HG02642 (cell line): ENCODE measurements around the gene CPED1.

ENCODE experiments used
- ATAC-seq: cut with Tn5 transposase; IDR thresholded peaks from one replicate; pipeline ENCODE4 v1.9.1; 2021; ENCODE audit warnings: mild to moderate bottlenecking; ENCODE audit not compliant: unreplicated experiment, poor library complexity

The CPED1 gene

DNA sequence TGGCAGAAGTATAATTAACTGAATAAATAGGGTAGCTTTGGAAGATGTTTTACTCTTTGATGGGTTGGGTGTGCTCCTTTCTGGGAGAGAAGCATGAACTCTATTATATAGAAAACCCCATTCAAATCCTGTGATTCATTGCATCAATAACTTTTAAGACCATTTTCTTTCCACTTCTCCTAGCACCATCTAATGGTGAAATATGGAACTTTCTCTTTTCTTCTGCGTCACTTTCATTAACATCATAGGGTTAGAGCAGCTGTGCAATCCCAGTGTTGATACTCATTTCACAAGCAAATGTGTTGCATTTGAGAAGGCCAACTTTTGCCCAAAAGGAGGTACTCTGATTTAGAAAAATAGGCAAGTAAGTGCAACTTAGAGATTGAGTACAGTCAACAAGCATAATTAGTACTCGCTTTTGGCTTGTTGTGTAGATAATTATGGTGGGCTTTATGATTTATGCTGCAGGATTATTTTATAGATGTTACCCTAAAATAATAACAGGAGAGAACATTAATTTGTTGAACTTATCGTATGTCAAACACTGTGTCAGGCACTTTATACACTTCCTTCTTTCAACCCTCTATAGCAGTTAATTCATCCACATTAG, 92.9 kb downstream of the CPED1 start:
- ATAC-seq: peak; percentile 80

- ATAC-seq: no peak
Observed at GRCh38 chr7:121082400-121083101, 94.0 kb downstream of the CPED1 start.

- no peak for ATAC-seq
Observed at GRCh38 chr7:121083138-121083789, 94.8 kb downstream of the CPED1 start.

GRCh38 chr7:121083790-121084251, 95.3 kb downstream of the CPED1 start:
- ATAC-seq: no peak

DNA sequence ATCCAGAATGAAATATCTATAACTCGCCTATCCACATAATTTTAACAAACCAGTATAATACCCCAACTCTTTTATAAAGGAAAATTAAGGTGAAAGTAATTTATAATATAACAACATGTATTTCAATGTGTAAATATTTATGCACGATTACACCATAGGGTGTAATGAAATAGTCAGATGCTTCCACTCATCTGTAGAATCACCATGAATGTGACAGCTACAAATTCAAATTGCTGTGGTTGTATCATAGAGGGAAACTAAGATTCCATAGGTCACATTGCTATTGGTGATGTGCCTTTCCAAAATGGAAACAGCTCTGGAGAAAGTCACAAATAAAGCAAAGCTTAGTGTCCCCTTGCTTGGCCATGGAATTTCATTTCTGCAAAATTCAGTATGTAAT, 95.7 kb downstream of the CPED1 start:
- no peak for ATAC-seq

- no peak for ATAC-seq
Observed at GRCh38 chr7:121084748-121085336, 96.3 kb downstream of the CPED1 start.

- no peak for ATAC-seq
Observed at GRCh38 chr7:121085922-121086321, 97.4 kb downstream of the CPED1 start.

GRCh38 chr7:121088870-121089269, 100.4 kb downstream of the CPED1 start:
- no peak for ATAC-seq

DNA sequence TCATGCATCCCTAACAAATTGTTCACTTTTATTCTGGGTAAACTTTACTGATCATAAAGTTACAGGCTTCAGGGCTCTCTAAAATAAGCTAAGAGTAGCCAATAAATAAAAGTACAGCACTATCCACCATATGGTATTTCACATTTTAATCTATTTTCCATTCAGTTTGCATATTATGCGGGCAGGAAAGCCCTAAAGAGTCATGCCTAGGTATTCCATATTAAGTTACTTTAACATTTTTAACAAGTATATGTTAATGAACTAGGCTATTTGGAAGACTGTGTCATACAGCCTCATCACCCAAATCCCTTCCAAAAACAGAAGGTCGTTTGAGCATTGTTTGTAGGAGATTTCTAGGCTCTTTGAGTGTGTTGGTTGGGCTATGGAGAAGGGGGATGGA, 106.3 kb downstream of the CPED1 start:
- ATAC-seq: no peak

DNA sequence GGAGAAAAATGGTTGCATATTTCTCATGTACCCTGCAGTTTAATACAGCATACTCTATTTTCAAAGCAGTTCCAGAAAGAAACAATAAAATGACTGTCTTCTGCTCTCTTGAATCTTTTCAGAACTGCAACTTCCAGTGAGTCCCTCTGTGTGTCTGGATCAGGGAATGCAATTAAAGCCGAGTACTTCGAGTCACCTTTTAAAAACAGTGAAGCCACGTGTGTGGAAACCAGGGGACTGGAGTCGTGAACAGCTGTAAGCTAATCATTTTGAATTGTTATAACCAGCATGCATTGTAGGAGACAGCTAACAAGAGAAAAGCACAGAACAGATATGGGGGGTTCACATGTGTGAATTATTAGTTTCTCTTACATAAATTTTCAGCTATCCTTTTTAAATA, 109.1 kb downstream of the CPED1 start:
- ATAC-seq: no peak

- ATAC-seq: no peak
Observed at GRCh38 chr7:121099572-121099971, 111.1 kb downstream of the CPED1 start.

GRCh38 chr7:121101083-121101482, 112.6 kb downstream of the CPED1 start:
- ATAC-seq: no peak

DNA sequence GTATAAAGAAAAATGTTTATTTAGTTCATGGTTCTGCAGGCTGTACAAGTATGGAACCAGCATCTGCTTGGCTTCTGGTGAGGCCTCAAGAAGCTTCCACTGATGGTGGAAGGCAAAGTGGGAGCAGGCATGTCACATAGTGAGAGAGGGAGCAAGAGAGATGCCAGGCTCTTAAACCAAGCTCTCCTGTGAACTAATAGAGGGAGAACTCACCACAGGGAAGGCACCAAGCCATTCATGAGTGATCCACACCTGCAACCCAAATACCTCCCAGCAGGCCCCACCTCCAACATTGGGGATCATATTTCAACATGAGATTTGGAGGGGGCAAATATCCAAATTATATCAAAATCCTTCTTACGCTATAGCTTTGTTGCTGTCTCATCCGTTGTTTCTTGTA, 113.1 kb downstream of the CPED1 start:
- no peak for ATAC-seq

GRCh38 chr7:121102619-121103018, 114.1 kb downstream of the CPED1 start:
- ATAC-seq: no peak

GRCh38 chr7:121103086-121103485, 114.6 kb downstream of the CPED1 start:
- ATAC-seq: no peak

GRCh38 chr7:121103579-121103978, 115.1 kb downstream of the CPED1 start:
- no peak for ATAC-seq

DNA sequence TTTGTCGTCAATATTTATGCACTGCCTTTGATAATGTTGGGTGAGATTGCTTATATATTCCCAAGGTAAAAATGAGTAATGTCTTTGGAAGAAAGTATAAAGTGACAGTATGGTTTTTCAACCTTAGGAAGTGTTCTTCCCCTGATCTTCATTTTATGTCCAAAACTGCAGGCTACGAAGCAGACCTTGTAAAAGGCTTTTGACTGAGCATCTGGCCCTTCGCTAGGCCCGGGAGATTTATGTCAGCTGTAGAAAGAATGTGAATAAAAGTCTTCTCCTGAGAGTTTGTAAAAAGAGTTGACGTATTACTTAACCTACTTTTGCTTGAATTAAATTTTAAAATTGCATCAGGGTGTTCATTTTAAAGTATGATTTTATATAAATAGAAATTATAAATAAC, 116.8 kb downstream of the CPED1 start:
- ATAC-seq: no peak

DNA sequence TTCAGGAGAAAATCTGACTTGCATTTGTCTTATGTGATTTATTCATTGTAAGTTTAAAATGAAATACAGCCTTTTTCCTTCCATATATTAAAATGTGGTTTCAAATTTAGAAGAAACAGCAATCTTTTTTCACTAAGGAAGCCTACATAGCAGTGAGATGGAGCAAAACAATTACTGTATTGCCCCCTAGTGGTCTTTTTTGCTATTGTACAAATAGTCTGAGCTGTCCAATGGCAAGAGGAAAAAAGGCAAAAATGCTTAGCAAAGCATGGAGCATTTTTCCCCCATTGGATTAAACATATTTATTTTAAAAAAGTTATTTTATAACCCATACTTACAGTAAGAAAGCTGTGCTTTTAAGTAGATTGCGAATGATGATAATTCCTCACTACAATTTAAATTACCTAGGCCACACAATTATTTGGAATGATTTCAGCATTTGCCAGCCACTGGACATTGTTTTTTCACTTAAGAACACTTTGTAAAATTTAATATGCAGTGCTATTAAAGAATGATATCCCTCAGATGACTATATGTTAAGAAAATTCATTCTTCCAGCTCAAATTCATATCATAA, 119.5 kb downstream of the CPED1 start:
- ATAC-seq: peak; percentile 96

DNA sequence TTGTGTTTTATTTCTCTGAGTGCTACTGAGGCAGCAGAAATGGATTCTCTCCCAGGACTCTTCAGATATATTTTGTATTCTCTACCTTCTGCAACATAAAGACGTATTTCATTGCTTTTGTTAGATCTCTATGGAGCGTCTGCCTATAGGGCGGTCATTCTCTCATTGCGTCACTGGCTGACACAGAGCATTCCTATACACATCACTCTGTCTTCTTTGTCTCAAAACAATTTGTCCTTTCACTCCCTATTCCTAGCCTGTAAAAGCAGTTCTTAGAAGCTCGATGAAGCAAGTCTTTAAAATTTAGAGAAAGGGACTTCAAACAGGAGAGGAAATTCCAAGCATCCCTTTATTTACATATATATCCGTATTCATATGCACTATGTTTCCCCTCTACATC, 120.6 kb downstream of the CPED1 start:
- ATAC-seq: no peak

DNA sequence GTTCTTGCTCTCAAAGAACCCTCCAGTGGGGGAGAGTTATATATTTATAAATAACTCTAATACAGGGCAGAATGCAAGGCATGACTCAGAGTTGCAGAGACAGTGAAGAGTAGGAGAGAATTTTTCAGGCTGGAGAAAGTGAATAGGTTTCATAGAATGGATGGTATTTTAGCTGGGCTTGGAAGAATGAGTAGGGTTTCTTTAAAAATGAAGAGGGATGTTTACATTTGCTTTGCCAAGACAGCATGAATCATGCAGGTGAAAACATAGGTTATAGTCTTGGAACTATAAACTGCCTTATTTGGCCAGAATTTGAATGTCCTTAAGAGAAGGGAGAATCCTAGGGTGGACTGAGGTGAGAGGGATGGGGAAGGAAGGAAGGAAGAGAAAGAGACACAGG, 124.8 kb downstream of the CPED1 start:
- no peak for ATAC-seq

DNA sequence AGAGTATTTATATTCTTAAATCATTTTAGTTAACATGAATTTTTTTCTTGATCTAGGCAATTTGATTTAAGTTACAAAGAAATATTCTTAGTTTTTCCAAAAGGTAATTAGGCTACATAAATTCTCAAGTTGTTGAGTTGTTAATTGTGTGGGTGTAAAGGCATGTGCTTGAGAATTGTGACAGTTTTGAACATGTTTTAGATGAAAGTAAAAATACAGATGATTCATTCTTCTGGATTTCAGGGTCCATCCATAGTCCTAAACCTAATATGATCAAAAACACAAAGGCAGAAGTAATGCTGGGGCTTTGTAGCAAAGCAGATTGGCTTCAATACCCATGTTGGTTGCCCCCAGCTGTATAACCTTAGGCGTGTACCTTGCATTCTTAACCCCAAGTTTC, 127.9 kb downstream of the CPED1 start:
- ATAC-seq: no peak
